Lung microvascular endothelial cell (primary cell): ENCODE measurements around the gene PDAP1. TPM values are rescaled to one million over a fixed set of nuclear protein-coding genes. Genes with fewer than 3 reads are reported as not detected.

Experiments
- DNase-seq, 2 donors: peaks; one replicate each; pipeline versions ENCODE4 v3.0.0 to v3.0.0-alpha.2; 2010; ENCODE audit warnings: low read depth in 2 of 2
- total RNA-seq: library from RNA; depleted of rRNA; stranded (reverse); fragments of >200 nt; gene quantifications from 2 replicates; pipeline ENCODE4 v1.2.1, GENCODE V29; 2014

PDAP1 gene
- total RNA-seq, 1 donor from 2014 or later, result 17.9 TPM

DNA sequence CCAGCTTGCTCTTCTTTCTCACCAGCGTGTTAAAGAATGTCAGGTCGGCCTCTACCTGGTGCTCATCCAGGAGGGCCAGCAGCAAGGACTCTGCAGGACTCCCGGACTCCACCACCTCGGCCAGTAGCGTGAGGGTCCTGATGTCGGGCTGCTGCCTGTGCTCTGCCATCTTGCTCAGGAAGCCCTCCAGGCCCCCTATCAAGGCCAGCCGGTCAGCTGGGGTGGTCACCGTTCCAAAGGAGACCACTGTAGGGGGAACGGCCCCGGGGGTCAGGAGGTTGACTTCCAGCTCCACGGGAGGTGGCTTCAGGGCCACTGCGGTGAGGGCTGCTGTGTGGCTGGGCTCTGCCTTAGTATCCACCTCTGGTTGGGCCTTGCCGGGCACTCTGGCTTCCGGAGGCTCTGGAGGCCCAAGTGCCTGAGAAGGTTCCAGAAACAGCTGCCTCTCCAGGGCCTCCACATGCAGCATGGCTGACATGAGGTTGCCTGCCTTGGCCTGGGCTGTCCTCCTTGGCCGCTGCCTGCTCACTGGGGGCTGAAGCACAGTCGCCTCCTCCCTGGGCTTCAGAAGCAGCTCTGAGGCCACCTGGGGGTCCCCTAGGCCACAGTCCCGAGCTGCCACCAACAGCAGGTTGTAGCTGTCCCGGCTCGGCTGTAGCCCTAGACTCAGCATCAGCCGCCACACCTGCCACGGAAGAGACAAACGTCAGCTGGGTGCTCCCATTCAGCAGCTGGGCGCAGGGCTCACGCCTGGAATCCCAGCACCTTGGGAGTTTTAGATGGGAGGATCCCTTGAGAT is 16.7 kb upstream of the PDAP1 start:
- no peak for DNase-seq

DNA sequence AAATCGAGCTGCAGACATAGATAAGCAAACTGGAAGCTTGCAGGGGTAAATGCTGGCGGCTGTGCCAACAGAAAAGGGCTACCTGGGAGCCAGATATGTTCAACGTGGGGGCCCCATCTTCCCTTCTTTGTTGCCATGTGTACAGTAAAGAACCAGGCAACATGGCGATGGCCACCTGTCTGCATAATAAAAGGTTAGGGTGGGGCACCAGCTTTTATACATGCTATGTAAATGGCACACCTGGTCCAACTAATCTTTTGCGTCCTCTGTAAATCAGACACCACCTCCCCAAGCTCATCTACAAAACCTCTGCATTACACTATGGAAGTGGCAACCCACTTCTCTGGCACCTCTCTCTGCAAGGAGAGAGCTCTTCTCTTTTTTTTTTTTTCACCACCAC is 14.2 kb upstream of the PDAP1 start:
- DNase-seq, result no peak

DNA sequence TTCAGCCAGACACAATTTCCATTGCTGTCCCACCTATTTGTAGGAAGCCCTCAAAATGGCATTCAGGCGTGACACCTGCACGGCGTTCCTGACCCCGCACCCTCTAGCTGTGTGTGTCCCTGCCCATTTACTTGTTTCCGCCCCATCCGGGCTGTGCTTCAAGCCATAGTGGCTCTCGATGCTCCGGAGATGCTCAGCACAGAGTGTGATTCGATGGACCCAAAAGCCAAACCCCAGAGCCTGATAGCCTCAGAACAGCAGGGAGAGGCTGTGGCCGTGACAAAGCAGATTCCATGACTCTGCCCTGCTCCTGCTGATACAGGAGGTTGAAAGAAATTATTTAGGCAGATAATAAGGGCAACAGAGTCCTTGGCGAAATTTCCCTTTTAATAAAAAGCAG is 13.8 kb upstream of the PDAP1 start:
- no peak for DNase-seq

DNA sequence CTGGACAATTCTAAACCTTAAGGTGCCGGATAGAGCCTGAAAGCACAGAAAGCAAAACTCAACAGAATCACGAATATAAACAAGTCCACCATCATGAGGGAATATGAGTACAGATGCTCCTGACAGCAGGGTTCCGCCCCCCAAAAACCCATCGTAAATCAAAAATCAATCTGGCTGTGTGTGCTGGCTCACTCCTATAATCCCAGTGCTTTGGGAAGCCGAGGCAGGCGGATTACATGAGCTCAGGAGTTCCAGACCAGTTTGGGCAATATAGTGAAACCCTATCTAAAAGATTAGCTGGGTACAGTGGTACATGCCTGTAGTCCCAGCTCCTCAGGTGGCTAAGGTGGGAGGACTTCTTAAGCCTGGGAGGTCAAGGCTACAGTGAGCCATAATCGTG is 12.6 kb upstream of the PDAP1 start:
- DNase-seq, result no peak

DNA sequence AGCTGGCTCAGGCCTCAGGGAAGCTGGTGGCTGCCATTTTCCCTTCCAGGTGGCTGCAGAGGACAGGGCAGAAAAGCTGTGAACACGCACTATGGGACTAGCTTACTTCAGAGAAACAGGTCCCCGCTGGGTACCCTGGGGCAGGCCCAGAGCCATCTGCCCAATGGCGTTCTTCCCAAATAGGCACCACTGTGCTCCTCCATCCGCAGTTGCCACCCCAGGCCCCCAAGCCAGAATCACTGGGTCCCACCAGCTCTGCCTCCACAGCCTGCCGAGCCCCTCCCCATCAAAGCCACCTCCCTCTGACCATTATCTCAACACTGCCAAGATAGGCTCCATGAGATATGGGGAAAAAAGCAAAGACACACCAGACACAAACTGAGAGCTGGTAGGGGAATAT is 11.8 kb upstream of the PDAP1 start:
- no peak for DNase-seq

DNA sequence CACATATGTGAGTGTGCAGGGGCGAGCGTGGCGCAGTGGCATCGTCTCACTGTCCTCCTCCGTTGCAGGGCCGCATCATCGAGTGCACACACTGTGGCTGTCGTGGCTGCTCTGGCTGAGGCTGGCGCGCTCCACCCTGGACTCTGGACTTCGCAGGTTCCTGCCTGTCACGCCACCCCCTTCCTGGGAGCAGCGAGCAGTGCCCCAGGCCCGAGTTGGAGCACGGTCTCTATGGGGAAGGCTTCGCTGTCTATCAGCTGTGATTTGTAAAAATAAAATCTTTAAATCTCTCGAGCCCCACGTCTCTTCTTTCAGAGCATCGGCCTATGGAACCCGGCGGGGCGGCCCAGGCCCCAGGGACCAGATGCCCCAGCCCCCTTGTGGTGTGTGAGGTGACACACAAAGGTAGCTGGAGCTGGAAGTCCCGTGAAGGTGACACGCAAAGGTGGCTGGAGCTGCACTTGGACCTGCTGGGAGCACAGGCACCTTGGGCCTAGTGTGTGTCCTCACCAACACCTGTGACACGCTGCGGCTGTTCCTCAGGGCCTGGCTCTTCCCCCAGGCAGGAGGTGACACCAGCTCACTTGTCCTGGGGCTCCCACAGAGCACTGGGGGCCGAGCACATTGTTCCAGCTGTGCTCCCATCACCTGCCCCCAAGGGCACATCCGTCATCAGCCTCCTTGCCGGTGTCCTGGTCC is 11.1 kb upstream of the PDAP1 start:
- no peak for DNase-seq

DNA sequence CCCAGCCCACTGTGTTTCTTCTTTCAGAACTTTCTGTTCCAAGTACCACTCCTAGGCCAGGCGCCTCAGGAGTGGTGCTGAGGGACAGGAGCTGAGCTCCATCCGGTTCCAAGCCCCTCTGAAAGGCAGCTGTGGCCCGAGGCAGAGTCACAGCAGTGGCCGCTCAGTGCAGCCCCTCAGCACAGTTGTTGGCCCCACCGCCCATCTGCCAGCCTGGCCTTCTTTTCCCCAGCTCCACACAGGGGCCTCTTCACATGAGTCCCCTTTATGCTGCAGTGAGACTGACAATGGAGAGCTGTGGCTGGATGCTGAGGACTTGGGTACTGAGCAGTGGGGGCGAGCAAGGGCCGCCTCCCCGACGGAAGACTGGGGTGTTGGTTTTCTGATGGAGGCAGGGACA is 9.9 kb upstream of the PDAP1 start:
- DNase-seq, result no peak

DNA sequence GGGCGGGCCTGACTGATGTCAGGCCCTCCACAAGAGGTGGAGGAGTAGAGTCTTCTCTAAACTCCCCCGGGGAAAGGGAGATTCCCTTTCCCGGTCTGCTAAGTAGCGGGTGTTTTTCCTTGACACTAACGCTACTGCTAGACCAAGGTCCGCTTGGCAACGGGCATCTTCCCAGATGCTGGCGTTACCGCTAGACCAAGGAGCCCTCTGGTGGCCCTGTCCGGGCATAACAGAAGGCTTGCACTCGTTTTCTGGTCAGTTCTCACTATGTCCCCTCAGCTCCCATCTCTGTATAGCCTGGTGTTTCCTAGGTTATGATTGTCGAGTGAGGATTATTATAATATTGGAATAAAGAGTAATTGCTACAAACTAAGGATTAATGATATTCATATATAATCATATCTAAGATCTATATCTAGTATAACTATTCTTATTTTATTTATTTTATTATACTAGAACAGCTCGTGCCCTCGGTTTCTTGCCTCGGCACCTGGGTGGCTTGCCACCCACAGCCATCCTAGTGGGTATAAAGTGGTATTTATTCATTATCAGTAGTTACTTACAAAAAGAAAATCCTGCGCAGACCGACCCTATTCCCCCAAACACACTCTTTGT is 7.2 kb upstream of the PDAP1 start:
- peak; percentile 51 to 74 for DNase-seq

DNA sequence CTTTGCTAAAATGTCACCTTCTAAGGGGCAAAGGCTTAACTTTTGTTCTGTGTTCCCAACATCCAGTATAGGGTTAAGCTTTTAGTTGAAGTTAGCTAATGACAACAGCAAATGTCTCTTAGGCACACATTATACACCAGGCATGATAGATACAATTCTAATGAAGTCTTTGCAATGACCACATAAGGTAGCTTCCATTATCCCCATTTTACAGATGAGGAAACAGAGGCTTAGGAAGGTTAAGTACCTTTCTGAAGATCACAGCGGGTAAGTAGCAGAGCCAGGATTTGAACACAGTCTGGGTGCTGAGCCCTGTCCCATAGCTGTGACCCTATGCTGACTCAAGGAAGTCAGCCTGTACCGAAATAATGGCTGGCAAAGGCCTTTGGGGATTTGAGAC is 2.2 kb upstream of the PDAP1 start:
- no peak for DNase-seq

DNA sequence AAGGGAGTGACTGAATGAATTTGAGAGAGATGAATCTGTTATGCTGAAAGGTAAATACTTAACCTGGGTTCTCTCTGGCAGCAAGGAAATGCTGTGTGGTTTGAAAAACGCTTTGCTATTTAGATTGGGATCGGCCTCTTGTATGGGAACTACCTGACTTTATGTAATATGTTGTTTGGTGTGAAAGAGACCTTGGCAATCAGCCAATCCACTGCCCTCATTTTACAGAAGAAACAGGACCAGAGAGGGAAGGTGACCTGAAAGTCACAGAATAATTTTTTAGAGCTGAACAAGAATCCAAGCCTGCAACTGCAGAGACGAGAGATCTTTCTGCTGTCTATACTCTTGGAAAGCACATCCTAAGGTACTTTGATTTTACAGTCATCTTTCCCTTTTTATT is 1.4 kb upstream of the PDAP1 start:
- DNase-seq, result peak in 1 of 2 donors; percentile 18

DNA sequence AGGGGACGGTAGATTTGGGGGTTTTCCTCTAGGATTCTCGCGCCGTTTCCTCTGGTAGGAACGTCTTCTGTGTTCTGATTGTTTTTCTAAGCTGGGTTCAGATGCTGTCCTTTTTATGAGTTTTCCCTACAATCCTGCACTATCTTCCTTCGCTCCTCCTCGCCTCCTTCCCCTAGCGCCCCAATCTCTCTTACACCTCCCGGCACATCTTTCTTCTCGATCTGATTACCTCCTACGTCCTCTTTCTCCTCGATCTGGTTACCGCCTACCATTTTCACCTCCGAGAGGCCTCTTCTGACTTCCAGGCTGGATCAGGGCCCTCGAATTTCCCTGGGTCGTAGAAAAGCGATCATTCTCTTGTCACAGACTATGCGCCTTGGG is 785 bp upstream of the PDAP1 start:
- DNase-seq, result peak; percentile 21 to 33

DNA sequence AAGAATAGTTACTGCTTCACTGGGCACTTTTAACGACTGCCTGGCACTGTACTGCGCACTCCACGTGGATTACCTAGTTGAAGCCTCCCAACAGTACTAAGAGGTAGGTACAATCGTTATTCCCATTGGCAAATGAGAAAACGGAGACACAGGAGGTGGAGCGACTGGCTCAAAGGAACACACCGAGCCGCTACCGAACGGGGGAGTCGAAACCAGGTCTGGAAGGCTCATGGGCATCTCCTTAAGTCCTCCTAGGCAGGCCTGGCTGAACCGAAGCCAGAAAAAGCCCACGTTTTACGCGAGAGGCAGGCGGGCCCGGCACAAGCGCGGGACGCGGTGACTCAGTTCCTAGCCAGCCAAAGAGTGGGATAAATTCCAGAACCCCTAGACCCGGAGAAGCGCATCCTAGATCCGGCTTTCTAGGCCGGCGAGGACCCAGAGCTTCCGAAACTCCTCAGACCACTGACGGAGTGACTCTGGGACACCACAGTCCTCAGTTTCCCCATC is 472 bp downstream of the PDAP1 start:
- peak; percentile 67 to 82 for DNase-seq

DNA sequence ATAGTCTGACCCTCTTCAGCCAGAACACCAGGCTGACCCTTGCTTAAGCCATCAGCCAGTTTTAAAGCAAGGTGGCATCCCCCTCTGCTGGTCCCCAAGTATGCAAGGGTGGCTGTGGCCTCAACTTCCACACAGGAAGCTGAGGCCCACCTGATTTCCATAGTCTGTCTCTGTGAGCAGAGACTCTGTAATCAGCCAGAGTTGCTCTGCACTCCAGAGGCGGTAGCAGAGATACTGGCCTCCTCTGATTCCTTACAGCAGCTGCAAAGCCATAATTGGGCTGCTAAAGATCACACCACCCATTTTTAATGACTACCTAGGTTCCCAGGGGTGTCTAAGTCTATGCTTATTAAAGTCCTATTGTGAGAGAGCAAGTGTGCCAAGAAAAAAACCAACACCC is 1.8 kb downstream of the PDAP1 start:
- peak in 1 of 2 donors; percentile 13 for DNase-seq

DNA sequence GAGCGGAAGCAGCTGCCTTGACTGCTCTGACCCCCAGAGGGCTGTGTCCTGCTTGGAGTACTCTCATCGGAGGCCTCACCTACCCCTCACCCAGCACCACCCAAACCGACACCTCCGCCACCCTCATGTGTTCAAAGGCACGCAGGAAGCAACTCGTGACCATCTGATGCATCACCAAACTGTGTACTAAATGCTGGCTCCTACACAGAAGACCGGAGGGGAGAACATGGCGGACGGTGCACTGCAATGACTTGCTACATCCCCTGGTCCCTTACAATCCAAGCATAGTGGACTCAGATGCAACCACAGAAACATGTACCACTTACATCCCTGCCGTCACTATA is 3.4 kb downstream of the PDAP1 start:
- DNase-seq, result no peak

DNA sequence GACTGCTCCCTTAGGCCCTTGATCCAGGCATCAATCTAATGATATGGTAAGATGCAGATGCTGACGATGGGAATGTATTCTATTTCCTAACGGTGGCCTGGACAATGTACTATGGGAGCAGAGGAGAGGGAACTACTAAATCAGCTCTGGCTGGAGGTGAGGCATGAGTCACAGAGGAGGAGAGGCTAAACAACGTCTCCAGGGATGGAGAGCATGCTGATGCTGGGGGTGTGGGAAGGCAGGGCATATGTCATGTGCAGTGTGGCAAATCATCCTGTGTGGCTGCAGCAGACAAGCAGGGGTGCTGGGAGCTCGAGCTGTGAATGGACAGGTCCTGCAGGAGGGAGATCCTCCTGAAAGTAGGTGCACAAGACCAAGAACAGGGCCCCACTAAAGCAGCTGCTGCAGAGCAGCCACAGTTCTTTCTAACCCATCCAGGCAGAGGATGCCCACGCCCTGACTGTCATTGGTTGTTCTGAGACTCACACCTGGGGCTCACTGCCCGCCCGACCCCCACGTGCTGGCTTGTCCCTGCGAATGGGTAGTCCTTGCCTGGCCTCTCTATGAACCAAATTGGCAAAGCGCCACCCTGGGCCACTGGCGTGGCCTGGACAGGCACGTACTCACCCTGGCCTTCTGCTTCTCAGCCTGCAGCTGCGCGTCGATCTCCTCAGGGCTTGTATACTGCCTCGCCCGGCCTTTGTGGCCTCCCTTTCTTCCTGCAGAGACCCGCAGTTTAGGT is 4.0 kb downstream of the PDAP1 start:
- DNase-seq, result no peak

DNA sequence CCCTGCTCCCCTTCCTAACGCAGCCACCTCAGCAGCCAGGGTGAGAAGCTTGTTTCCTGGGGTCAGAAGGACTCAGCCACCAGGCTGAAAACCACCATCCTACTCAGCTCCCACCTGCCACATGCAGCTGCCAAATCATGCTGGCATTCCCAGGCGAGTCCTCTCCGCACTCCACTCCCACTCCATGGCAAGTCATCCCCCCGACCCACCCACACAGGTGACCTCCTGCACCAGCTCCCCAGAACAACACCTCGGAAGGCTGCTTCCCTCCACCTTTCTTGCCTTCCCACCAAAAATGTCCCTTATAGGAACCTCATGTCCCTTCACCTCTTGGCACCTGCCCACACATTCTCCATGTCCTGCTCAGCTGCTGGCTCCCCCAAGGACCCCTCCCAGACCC is 4.6 kb downstream of the PDAP1 start:
- DNase-seq, result no peak

DNA sequence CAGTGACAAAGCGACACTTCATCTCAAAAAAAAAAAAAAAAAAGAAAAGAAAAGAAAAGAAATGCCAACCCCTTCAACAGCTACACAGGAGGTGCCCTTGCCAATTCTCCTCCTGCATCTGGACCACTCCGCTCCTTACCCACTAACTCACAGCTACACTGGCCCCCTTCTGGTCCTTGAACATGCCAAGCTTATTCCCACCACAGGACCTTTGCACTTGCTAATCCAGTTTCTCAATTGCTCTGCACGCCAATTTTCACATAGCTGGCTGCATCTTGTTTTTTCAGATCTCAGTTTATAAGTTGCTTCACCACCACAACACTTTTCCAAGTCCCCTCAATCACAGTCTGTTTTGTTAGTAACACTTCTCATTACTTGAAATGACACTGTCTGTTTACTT is 5.5 kb downstream of the PDAP1 start:
- no peak for DNase-seq

DNA sequence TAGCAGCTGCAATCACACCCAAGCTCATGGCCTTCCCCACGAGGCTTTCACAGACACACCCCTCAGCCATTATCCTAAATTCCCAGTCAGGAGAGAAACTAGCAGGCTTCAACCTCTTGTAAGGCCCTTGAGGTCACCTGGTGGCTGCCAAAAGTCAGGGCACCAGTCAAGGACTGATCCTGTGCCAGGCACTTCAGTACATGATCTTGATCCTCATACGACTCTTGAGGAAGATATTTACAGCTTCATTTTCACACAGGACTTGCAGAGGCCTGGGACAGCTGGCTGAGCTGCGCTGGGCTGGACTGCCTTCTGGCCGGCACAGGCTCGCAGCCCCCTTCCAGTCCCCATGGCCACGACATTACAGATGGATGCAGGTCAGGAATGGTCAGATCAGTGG is 8.8 kb downstream of the PDAP1 start:
- no peak for DNase-seq

DNA sequence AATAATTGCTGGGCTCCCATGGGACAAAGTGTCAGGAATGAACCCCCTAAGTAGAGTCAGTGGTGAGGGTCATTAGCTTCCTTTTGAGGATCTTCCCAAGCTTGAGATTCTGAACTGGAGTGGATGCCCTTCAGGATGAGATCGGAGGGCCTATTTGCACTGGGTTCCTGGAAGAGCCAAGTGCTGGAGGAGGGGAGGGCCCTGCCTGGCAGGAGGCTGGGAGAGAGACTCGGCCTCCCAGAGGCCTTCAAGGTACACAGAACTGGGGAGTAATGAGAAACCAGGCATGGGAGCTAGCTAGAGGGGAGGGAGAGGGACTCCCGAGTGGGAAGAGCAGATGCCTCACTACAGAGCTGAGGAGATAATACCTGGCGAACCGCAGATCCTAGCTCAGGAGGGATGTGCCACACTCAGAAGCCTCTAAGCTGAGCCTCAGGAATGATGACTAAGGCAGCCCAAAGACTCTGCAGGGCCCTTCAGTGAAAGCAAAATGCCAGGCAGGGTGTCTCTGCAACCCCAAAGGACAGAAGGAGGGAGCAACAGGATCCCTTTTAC is 9.4 kb downstream of the PDAP1 start:
- DNase-seq, result no peak

DNA sequence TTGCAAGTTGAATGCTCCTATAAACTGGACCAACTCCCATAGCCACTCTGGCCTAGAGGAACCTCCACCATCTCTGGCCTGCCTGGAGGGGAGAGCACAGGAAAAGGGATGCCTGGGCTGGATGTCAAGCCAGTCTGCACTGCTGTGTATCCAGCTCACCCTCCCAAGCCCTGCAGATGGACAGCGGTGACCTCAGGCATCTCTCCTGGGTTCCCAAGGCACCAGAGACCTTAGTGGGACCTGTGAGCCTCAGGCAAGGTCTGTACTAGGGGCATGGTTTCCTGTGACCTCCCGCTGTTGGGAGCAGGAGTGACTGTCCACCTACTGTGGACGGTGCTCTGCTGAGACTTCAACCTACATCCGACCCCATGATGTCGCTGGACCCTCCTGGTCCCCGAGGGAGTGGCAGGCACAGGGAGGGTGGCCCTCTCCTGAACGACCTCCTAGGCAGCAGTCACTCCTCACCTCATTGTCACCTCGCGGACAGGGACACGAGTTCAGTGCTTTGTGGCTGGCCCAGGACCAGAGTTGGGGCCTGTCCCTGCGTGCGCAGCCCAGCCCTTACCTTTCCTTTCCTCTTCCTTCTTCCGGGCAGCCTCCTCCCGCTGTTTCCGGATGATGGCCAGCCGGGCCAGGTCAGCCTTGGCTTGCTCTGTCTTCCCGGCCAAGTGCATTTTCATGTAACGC is 11.0 kb downstream of the PDAP1 start:
- DNase-seq, result no peak
